Activated effector memory CD4-positive, alpha-beta T cell treated with Interleukin-2 at 50 U/mL for 16 hours (primary cell): ENCODE results near the gene WDR3.

Experiments used
- DNase-seq: peaks from one replicate; pipeline ENCODE4 v3.0.0-alpha.2; 2020

The WDR3 gene

GRCh38 chr1:117959364-117959763 lies 29.8 kb downstream of the WDR3 start:
- DNase-seq, result no peak

GRCh38 chr1:117964290-117965038 lies 34.9 kb downstream of the WDR3 start:
- no peak for DNase-seq

- DNase-seq, result no peak
Observed at GRCh38 chr1:117967477-117967876, 37.9 kb downstream of the WDR3 start.

DNA sequence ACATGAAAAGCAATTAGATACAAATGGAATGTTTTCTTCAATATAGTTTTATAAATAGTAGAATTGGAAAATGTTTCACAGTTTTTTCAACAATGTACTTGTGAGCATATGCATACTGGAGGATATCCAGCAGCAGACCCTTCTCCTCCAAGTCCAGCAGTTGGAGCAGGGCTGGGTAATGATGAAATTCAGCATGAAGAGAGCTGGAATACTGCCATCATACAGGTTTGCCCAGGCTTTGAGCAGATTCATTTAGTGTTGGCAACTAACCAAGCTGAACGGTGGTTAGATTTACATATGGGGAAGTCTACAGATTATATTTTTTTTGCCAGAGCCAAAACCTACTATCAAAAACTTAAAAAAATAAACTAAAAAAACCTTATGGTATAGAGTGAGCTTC lies 38.3 kb downstream of the WDR3 start:
- DNase-seq, result no peak

DNA sequence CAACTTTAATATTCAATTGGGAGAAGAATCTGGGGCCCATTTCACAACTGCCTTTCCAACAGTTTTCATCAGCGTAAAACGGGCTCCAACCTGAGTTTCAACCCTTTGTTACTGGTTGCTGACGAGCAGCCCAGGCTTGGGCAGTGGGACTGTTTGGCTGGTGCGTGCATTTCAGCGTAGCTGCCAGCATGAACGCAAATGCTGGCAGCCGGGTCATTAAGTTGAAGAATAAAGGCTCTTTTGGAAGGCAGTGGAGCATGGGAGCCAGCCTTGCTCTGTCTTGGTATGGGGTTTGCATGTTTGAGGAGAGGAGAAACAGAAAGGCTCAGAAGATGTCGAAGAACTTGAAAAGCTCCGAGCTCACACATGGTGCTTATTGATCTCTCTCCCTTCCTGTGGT lies 40.7 kb downstream of the WDR3 start:
- DNase-seq, result no peak

- DNase-seq, result no peak
Observed at GRCh38 chr1:117971777-117972176, 42.2 kb downstream of the WDR3 start.

DNA sequence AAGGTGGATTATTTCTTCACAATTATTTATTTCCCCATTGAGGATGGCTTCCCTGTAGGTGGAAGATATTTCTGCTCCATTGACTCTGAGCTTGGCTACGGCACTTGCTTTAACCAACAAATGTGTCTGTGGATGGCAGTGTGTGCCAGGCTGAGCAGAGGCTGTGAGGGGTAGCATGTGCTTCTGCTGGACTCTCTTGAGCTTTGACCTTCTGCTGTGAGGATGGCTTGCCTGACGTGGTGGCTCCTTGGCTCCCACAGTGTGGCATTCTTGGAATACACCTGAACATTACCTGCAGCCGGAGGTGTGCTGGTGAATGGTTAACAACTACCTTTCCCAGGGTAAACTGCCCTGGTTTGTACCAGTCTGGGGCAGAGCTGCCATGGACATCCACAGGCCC lies 46.8 kb downstream of the WDR3 start:
- no peak for DNase-seq

- DNase-seq, result no peak
Observed at GRCh38 chr1:117981455-117982192, 52.1 kb downstream of the WDR3 start.

GRCh38 chr1:117985239-117985638 lies 55.7 kb downstream of the WDR3 start:
- no peak for DNase-seq

DNA sequence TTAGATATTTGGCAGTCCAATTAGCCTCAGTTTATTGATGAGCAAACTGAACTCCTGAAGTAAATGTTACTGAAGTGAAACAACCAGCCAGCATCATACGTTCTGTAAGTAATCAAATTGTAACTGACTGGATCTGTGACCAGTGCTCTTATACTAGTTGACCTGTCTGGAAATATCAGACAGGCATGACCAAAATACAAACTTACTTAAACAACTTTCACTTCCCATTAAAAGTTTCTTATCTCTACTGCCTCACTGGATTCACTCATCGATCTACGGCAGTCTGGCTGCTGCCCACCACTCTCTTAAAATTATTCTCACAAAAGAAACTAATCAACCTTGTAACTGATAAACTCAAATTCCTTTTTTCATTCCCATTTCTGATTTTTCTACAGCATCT lies 56.4 kb downstream of the WDR3 start:
- no peak for DNase-seq

DNA sequence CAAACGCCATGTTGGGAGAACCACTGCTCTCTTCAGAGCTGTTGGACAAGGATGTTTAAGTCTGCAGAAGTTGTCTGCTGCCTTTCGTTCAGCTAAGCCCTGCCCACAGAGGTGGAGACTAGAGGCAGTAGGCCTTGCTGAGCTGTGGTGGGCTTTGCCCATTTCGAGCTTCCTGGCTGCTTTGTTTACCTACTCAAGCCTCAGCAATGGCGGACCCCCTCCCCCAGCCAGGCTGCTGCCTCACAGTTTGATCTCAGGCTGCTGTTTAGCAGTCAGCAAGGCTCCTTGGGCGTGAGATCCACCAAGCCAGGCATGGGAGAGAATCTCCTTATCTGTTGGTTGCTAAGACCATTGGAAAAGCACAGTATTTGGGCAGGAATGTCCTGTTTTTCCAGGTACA lies 74.8 kb downstream of the WDR3 start:
- no peak for DNase-seq

- DNase-seq, result no peak
Observed at GRCh38 chr1:118007391-118007790, 77.9 kb downstream of the WDR3 start.

DNA sequence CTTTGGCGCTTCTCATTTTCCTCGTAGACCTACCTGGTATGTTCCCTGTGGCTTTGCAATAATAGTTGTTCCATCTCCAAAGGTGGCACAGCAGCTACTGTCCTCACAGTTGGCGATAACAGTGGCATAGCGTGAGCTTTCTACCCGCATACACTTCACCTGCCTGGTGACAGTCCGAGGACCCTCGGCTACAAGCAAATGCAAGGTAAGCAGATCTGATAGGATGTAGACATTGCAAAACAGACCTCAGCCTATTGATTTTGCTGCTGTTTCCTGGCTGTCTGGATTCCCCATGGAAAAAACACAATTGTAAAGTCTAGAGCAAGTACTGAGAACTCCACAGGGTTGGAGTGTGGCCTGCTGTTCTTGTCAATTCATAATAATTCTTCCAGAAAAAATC lies 78.5 kb downstream of the WDR3 start:
- DNase-seq, result no peak

- DNase-seq, result no peak
Observed at GRCh38 chr1:118012515-118013124, 83.1 kb downstream of the WDR3 start.

DNA sequence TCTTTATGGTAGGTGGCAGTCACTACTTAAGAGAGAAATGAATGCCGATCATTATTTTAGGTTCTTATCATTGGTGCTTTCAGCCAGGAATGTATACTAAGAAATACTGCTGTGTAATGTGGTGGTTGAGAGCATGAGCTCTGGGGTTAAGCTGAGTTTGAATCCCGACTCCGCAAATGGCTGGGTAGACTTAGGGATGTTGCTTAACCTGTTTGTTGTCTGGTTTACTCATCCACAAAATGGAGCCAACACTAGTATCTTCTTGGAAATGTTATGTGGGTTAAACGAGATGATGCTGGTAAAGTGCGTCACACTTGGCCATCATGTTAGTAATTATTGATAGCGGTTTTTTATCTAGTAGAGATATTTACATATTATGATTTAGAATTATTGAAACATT lies 83.8 kb downstream of the WDR3 start:
- no peak for DNase-seq

DNA sequence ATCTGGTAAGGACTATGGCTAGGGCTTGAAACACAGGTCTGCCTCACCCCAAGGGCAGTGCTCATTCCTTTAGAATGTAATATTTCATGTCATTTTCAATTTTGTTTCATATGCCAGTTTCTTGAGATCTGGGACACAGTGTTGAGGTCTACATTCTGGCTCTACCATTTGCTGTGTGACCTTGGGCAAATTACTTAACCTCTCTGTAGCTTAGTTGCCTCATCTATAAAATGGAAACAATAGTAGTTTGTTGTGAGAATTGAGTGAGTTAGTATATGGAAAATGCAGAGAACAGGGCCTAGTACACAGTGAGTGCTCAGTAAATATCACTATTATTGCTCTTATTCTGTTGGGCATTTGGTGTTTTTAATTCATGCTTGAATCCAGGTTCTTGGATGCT lies 84.4 kb downstream of the WDR3 start:
- no peak for DNase-seq
